Activated CD4-positive, alpha-beta T cell treated with anti-CD3 and anti-CD28 coated beads, Interleukin-10, Interleukin-2, amounts not matched to agents 100 ng/mL and 50 ng/mL, durations not matched to agents 16 hours and 8 hours (primary cell): ENCODE data around the gene PERCC1.
"Not testable (repeated sequence)": the region's sequence is repeated elsewhere in the genome, so short reads cannot be mapped to it uniquely, and the experiment has no call there.

Source experiments
- DNase-seq: peaks from one replicate; pipeline ENCODE4 v3.0.0-alpha.2; 2020

The PERCC1 gene

DNA sequence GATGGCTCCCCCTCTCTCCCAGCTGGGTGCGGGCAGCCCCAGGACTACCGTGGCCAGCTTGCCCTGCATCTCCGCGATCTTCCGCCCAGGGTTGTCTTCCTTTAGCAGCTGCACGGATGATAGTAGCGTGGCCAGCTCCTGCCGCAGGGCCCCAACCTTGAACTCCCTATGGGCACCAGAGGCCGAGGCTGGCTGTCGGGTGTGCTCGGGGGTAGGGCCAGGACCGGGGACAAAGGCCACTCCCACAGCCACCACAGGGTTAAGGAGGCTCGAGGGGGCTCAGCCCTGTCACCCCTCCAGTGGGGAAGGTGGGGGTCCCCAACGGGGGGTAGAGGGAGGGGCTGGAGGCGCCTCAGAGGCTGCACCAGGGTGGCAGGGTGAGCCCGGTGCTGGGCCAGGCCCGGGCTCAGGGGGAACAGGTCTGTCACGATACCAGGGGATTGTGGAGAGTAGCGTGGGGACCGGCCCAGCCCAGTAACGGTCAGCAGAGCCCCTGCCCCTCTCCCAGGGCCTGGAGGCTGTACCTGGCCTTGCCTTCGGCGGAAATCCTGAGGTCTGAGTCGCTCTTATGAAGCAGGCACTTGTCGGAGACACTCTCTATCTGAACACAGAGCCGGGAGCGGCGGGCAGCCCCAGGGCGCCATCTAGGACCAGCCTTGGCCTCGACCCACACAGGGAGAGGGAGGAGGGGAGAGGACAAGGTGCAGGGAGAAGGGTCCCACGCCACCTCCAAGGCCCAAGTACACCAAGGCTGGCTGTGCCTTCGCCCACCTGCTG lies 5.2 kb downstream of the PERCC1 start:
- no peak for DNase-seq

DNA sequence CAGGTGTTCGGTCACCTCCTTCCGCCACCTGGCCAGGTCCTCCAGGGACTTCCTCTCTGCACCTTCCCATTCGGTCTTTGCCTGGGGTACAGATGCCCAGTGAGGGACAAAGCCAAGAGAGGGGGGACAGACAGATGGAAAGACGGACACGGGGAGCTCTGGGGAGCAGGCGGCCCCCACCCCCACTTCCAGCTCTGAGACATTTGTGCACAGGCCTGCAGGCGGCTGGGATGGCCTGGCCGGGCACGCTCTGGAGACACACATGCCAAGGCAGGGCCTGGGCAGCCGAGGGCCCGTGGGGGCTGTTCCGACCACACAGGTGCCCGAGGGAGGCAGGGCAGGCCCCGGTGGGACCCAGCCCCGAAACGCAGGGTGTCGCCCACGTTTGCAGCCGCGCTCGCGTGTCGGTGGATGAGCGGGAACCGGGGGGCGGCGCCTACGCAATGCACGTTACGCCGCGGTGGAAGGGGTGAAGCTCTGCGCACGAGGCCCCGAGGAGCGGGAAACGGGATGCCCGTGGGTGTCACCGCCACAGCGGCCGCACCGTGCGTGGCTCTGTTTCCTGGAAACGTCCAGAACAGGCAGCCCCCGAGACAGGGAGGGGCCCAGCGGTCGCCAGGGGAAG lies 6.0 kb downstream of the PERCC1 start:
- no peak for DNase-seq

DNA sequence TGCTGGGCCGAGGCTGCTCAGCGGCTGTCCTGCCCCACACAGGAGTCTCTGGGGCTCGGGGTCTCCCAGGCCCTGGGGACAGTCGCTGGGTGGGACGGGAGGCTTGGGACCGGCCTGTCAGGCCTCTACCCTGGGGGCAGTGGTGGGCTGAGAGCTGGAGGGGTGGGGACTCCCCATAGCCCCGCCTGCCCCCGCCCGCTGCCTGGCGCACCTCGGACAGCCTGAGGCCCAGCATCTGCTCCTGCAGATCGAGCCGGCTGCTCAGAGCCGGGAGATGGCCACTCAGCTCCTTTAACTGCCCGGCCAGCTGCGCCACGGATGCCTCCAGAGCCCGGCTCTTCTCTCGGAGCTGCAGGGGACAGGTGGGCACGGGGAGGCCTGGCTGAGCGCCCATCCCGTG lies 6.7 kb downstream of the PERCC1 start:
- no peak for DNase-seq

DNA sequence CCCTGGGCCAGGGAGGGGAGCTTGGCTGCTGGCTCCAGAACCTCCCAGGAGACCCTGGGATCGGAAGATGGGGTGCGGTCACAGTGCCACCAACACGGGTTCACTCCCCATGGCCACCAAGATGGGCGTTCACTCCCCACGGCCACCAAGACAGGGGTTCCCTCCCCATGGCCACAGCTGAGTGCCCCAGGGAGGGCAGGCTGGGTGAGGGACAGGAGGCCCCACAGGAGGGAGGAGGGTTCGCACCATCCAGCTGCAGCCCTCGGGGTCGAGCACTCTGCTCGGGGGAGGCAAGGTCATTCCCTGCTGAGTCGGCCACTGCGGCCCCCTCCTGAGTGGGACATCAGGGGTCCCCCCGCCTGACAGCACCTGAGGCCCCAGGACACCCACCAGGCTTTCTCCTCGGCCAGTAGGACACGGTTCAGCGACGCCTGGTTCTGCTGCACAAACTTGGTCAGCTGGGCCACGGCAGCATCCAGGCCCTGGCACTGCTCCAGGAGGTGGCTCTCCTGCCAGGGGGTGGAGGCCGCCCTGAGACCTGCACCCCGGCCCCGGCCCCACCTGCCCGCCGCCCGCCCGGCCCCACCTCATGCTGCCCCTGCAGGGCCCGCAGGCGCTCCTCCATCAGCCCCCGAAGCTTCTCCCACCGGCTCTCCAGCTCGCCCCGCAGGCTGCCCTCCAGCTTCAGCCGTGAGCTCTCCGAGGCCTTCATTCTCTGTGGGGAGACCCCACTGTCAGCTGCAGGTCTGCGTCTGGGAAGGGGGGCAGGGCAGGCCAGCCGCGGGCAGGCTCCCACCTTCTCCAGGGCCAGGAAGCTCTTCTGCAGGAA lies 7.6 kb downstream of the PERCC1 start:
- no peak for DNase-seq

DNA sequence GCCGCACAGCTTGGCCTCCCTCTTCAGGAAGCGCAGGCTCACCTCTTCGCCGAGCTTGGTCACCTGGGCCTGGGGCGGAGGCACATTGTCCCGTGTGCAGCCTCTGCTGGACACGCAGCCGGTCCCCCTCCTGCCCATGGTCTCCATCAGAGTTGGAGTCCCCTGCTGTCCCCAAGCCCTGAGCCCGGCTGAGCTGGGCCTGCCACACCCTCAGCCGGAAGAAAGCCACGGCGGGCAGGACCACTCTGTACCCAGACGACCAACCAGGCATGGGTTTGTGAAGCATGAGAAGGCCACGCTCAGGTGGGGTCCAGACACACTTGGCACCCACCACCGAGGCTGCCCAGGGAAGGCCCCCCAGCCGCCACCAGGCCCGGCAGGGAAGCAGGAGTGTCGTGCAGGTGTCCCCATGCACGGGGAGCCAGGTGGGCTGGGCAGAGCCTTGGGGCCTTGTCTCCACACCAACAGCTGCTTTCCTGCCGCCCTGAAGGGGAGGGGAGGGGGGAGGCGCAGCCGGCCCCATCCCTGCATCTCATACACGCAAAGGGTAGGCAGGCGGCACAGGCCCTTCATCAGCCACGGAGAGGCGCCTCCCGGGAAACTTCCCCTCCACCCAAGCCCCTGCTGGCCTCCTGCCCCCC lies 8.3 kb downstream of the PERCC1 start:
- DNase-seq: no peak

DNA sequence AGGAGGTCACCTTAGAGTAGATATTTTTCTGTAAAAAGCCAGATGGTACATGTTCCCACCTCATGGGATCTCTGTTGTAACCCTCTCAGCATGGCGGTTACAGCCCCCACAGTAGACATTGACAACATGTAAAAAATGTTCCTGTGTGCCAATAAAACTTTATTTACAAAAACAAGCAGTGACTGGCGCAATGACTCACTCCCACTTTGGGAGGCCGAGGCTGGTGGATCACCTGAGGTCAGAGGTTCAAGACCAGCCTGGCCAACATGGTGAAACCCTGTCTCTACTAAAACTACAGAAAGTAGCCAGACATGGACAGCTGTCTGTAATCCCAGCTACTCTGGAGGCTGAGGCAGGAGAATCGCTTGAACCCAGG lies 8.8 kb downstream of the PERCC1 start:
- DNase-seq: not testable (repeated sequence)

DNA sequence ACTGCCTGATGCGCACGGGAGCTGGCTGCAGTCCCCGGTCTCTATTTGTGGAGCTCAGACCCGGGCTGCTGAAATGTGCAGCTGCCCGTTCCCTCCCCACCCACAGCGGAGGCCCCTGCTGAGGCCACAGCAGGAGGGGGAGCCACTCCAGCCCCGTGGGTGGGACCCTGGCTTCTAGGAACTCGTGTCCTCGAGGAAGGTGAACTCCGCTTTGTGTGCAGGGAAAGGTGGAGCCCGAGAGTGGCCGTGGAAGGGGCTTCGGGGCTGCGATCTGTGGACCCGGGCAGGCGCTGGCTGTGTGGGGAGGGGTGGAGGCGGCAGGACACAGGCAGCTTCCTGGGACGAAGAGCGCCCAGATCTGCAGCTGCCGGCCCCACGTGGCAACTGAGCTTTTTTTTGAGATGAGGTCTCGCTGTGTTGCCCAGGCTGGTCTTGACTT lies 10.5 kb downstream of the PERCC1 start:
- DNase-seq: no peak

DNA sequence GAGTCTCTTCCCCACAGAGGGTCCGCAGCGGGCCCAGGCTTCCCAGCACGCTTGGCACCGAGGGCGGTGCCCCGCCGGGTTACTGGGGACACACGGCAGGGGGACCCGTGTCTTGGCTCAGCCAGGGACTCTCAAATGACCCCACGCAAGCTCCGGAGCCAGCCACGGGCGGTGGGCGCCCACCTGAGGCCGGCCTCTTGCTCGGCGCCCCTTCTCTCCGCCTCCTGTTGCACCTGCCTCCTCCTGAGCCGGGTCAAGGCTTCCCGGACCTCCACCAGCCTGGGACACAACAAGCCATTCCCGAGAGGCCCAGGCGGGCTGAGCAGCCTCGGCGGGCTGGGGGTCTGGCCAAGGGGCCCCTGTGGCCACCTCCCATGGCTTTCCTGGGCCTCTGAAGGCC lies 11.8 kb downstream of the PERCC1 start:
- no peak for DNase-seq

DNA sequence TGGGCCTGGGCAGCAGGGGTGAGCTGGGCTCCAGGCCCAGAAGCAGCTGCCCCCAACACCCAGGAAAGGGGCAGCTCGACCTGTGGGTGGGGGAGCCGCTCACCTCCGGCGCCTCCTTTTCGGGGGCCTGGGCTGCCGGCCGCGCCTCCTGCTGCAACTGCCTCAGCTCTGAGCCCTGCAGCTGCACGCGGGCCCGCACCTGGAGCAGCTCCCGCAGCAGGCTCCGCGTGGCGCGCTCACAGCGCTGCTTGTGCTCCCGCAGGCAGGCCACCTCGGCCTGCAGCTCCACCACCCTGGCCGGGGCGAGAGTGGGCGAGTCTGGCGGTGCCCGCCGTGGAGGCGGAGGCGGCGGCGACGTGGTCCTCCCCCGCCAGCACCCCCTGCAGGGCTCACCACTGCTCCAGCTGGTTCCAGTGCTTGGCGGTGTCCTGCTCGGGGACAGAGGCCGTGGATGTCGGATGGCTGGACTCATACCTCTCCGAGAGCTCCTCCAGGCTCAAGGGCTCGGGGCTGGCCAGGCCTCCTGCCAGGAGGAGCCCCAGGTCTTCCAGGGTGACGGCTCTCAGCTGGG lies 12.6 kb downstream of the PERCC1 start:
- no peak for DNase-seq

DNA sequence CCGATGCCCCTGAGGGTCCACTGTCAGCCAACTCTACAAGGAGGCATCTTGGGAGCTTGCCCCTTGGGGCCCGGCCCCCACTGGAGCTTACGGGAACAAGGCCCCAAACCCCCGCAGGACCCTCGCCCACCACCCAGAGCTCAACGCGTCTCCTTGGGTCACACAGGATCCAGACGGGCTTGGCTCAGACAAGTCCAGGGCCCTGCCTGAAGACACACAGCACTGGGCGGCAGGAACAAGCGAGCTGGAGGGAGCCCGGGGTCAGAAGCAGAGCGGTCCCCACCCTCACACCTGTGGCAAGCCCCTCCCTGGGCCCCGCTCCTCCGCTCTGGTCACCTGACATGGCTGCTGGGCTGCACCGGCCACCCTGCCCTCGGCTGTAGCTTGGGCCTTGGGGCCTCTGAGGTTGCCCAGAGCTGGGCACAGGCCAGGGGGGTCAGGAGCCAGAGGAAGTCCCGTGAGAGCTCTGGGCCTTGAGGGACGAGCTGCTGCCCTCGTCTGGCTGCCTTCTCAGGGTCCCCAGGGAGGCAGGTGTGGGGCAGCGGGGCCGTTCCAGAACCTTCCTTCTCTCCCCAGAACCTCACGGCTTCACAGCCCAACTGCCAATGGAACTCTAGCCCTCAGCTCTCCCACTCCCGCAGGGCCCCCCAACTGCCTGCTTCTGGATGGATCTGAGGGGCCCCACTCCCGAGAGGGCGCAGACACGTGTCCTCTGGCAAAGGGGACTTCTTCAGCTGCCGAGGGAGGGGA lies 13.3 kb downstream of the PERCC1 start, which contains the start of gene CCDC154:
Gene CCDC154, minus strand, starts transcription at position 577 of the 750 bp plus-strand sequence. Its CDS starts 234 bp downstream, at position 343.
- DNase-seq: no peak

DNA sequence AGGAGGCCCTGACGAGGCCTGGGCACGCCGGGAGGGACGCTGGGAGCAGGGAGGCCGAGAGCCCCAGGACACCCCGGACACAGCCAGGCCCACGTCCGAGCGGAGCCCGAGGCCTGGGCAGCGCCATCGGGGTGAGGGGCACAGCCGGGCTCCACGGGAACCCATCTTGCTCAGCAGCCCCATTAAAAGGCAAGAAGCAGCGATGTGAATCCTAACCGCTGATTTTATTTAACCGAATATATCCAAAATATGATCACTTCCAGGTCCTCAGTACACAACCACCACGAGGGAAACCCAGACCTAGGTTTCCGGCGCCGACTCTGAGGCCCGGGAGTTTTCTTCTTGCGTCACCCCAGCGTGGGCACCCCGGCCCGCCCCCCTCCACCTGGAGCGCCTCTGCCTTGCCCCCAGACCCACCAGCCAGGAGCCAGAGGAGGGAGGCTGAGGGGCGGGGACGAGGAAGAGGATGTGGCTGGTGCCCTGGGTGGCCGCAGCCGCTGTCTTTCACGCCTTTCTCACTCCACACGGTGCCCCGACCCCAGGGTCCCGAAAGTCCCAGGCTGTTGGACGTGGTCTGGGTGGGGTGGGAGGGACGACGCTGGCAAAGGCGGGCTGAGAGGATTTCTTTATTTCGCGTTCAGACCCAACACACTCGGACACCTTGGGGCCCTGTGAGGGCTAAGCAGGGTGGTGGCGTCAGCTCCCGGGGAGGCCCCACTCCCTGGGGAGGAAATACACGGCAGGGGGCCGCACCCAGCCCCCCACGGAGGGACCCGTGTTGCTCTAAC lies 14.0 kb downstream of the PERCC1 start:
- DNase-seq: no peak

DNA sequence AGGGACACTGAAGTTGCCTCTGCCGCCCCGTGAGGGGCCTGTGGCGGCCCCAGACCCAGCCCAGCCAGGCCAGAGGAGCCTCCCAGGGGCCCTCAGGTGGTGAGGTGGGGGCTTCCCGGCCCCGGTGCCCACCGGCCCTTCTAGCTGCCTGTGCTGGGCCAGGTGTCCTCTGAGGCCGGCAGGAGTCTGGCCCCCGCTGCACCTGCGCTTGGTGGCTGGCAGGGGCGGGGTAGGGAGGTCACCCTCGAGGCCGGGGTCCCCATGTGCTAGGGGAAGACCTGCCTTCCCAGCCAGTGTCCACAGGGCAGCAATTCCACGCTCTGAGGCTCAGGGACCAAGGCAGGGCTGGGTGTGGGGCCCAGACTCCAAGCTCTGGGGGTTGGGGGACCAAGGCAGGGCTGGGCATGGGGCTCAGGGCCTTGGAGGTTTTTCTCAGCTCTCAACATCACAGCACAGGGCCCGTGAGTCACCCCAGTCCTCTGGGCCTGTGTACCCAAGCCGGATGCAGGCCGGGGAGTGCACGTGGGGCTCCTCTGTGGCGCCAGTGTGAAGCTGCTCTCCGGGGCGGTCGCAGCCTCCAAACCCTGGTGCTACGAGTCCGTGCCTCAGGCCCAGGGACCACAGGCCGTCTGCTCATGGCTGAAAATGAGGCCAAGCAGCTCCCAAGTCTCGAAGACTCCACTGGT lies 14.8 kb downstream of the PERCC1 start:
- no peak for DNase-seq

DNA sequence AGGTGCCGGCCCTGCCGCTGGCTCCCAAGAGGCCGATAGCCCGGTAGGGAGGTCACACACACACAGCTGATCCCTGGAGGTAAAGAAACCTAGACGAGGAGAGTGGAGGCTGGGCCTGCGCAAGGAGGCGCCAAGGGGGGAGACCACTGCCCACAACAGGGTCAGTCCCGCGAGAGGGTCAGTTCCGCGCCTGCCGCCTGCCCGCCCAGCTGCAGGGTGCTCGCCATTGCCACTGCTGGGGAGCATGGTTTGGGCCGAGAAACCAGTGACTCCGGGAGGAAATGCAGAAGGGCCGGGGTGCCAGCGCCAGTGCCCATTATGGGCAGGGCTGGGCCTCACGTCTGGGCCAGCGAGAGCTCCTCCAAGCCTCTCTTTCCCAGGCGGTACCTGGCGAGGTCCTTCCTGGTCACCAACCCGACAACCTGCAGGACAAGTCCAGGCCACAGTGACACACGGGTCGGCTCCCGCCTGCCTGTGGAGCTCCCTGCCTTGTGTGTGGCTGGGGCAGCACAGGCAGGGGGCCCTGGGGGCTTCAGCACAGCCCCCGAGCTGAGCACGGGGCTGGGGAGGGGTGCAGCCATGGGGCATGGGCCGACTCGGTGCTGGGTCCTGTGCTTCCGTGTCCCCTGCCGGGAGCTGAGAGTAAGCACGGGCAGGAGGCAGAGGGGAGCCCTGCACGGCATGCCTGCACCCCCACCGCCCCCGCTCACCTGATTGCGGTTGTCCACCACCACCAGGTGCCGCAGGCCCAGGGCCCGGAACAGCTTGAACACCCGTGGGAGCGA lies 15.6 kb downstream of the PERCC1 start:
- DNase-seq: no peak

DNA sequence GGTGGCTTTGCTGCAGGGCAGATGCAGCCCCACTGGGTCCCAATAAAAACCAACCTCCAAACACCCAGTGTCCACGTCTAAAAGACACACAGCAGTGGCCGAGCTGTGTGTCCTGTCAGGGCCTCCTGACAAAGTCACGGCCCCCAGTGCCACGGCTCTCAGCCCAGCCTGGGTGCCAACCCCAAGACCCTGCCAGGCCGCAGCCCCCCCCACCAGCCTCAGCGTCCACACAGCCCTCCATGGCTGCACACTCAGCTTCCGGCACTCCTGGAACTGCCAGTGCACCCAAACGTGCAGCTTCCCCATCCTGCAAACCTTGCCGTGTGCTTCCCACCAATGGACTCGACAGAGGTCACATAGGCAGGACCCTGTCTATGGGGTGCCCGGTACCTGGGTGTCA lies 17.1 kb downstream of the PERCC1 start:
- DNase-seq: no peak

DNA sequence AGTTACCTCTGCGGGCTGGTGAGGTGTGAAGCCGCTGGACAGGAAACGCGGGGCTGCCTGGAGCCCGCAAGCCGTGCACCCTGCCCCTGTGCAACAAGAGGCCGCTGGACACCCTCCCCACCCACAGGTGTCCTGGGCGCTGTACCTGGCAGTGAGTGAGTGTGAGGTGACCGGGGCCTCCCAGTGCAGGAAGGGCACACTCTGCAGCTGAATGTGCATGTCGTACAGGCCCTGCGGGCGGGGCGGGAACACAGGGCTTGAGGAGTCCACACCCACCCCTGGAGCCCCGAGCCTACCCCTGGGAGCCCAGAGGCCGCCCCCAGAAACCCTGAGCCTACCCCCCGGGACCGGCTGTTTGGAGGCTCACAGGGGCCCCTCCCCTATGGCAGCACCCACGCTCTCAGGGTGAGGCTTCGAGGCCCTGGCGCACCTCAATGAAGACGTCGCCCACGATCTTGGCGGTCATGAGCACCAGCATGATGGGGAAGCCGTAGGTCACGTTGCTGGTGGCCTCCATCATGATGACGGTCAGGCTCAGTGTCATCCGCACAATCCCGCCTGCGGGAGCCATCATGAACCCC lies 17.7 kb downstream of the PERCC1 start:
- no peak for DNase-seq

DNA sequence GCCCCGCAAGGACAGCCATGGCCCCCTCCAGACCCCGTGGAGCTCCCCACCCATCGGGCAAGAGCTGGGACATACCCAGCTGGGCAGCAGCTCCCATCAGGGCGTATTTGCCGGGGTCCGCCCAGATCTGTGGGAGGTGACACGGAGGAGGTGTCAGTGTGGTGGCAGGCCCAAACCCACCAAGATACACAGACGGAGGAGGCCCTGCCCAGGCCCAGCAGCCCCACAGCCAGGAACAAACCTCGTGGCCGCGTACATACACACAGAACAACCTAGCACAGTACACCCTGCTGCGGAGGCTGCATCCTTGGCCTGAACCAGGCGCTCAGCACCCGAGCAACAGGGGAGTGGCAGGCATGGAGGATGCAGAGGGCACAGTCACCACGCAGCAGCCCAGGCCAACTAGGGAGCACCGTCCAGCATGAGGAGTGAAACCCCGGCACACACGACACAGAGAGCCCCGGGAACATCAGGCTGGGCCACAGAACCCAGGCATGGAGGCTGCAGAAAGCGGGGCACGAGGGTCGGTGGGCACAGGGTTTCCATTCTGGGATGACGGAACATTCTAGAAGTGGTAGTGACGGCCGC lies 18.4 kb downstream of the PERCC1 start:
- no peak for DNase-seq

DNA sequence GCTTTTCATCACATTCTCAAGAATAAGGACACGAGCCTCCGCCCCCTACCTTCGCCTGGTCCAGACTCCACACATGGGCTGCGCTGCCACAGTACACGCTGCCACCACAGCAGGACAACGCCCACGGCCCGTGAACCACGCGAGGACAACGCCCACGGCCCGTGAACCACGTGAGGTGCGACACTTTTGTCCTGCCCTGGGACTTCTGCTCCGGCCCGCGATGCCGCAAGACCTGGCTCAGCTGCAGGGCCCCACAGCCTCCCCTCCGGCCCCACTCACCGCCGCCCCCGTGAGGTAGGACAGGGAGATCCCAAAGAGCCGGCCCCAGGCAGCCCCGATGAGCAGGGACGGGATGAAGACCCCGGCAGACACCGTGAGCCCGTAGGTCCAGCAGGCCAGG lies 19.3 kb downstream of the PERCC1 start:
- DNase-seq: no peak

DNA sequence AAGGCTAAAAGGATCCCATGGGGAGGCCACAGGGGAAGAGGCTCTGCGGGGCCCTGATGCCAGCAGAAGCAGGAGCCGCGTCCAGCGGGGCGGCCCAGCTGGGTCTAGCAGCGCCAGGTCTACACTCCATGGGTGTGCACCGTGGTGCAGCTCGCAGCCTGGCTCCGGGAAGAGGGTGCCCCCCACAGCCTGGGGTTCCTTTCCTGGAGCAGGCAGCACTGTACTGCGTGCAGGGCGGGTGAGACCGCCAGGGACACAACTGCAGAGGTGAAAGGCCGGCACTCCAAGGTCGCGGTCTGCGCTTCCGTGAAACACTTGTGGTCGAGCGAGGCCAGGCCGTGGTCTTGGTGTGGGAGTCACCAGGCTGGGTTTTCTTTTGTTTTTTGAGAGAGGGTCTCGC lies 20.0 kb downstream of the PERCC1 start:
- no peak for DNase-seq
